Measurements from ENCODE around the gene KNCN. TPM values are rescaled to one million over a fixed set of nuclear protein-coding genes. Genes with fewer than 3 reads are reported as not detected.

Gene KNCN
- total RNA-seq, 1 experiment from 2014 or later: not detected

GRCh38 chr1:46525253-46525983 is 26.0 kb downstream of the KNCN start:
- DNase-seq (ENCODE audit: low read depth): peak; percentile 50

- DNase-seq (ENCODE audit: low read depth): no peak
Measured at GRCh38 chr1:46524843-46525242, 26.6 kb downstream of the KNCN start.

GRCh38 chr1:46523496-46524353 is 27.7 kb downstream of the KNCN start:
- DNase-seq (ENCODE audit: low read depth): no peak

GRCh38 chr1:46522969-46523320 is 28.5 kb downstream of the KNCN start:
- no peak for DNase-seq (ENCODE audit: low read depth)

- peak; percentile 98 for DNase-seq (ENCODE audit: low read depth)
Measured at GRCh38 chr1:46522184-46522968, 29.1 kb downstream of the KNCN start.

GRCh38 chr1:46521414-46521813 is 30.0 kb downstream of the KNCN start:
- DNase-seq (ENCODE audit: low read depth): no peak

- DNase-seq (ENCODE audit: low read depth): peak; percentile 95
Measured at GRCh38 chr1:46520063-46520911, 31.2 kb downstream of the KNCN start.

GRCh38 chr1:46519209-46519608 is 32.2 kb downstream of the KNCN start:
- peak; percentile 52 for DNase-seq (ENCODE audit: low read depth)

- no peak for DNase-seq (ENCODE audit: low read depth)
Measured at GRCh38 chr1:46517932-46518498, 33.4 kb downstream of the KNCN start.

GRCh38 chr1:46517010-46517600 is 34.3 kb downstream of the KNCN start:
- DNase-seq (ENCODE audit: low read depth): peak; percentile 61

- no peak for DNase-seq (ENCODE audit: low read depth)
Measured at GRCh38 chr1:46516200-46516950, 35.1 kb downstream of the KNCN start.

- no peak for DNase-seq (ENCODE audit: low read depth)
Measured at GRCh38 chr1:46515576-46515975, 35.9 kb downstream of the KNCN start.

GRCh38 chr1:46513536-46513935 is 37.9 kb downstream of the KNCN start:
- DNase-seq (ENCODE audit: low read depth): no peak

GRCh38 chr1:46512792-46513190 is 38.7 kb downstream of the KNCN start:
- no peak for DNase-seq (ENCODE audit: low read depth)

GRCh38 chr1:46512135-46512791 is 39.2 kb downstream of the KNCN start:
- DNase-seq (ENCODE audit: low read depth): no peak

GRCh38 chr1:46510998-46511365 is 40.5 kb downstream of the KNCN start:
- no peak for DNase-seq (ENCODE audit: low read depth)

- no peak for DNase-seq (ENCODE audit: low read depth)
Measured at GRCh38 chr1:46510341-46510997, 41.0 kb downstream of the KNCN start.

- DNase-seq (ENCODE audit: low read depth): peak; percentile 79
Measured at GRCh38 chr1:46508757-46509156, 42.7 kb downstream of the KNCN start.

All from Daoy (cell line).